GM19328 (cell line): ENCODE data around the gene ZFP3.
"Not testable (repeated sequence)": the region's sequence is repeated elsewhere in the genome, so short reads cannot be mapped to it uniquely, and the experiment has no call there.

Experiments
- ATAC-seq: cut with Tn5 transposase; IDR thresholded peaks from one replicate; pipeline ENCODE4 v1.9.1; 2021; ENCODE audit warnings: mild to moderate bottlenecking, moderate library complexity; ENCODE audit not compliant: unreplicated experiment

ZFP3 gene

DNA sequence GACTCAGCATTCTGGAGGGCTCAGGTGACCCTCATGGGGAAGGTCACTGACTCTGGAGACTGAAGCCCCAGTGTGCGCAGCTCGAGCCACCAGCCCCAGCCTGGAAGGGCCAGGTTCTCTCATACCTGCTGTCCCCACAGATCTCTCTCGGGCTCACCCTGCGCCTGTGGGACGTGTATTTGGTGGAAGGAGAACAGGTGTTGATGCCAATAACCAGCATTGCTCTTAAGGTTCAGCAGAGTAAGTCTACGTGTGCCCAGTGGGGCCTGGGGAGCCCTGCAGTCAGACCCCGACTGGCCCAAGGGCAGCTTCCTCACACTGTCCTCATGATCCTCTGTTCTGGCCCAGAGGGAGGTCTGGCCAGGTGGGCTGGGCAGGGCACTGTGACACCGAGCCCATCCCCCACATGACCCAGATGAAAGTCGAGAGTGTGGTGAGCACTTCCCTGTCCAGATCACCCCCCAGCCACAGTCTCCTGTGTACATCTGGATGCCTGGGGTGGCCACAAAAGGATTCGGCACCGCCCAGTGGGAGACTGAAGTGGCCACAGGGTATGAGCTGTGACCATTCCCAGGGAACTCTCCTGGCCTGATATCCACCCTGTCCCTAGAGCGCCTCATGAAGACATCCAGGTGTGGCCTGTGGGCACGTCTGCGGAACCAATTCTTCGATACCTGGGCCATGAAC lies 59.4 kb downstream of the ZFP3 start:
- ATAC-seq = not testable (repeated sequence)

DNA sequence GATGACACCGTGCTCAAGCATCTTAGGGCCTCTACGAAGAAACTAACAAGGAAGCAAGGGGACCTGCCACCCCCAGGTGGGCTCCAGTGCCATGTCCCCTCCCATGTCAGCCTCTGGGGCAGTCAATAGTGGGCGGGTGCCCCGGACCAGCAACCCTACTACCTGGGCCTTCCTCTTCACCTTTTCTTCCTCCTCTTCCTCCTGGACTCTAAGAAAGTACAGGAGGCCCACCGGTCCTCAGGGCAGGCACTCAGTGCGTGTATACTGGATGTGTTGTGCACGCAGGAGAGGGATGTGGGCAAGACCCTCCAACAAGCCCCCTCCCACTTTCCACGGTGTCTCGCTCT lies 59.9 kb downstream of the ZFP3 start:
- ATAC-seq = not testable (repeated sequence)

DNA sequence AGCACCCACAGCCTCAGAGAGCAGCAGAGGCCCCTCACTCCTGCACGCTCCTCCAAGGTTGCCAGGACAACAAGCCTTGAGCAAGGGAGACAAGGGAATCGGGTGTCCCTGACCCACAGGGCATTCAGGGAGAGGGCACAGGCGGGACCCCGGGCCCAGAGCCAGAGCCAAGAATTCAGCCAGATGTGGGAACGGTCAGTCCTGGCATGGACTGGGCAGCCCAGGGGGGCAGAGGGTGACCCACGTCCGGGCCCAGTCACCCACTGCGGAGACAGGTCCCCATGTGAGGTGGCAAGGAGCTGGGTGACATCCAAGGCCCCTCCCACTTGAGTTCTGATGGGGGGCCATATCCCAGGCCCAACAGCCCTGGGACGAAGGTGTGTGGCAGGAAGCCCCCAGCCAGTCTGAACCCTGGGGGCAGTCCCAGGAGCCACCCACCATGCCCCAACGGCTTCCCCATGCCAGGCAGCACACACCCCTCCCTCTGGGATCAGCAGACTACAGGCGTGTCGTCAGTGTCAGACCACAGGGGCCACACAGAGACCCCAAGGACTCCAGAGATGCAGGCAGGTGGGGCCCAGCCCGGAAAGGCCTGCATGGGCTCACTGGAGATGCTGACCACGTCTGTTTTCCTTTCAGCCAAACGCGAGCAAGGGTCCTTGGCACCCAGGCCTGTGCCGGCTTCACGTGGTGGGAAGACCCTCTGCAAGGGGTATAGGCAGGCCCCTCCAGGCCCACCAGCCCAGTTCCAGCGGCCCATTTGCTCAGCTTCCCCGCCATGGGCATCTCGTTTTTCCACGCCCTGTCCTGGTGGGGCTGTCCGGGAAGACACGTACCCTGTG lies 60.6 kb downstream of the ZFP3 start:
- no peak for ATAC-seq

DNA sequence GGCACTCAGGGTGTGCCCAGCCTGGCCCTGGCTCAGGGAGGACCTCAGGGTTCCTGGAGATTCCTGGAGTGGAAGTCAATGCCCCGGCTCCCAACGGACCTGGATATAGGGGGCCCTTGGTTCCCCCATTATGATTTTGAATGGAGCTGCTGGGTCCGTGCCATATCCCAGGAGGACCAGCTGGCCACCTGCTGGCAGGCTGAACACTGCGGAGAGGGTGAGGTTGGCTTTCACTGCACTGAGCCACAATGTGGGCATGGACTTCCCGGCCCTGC lies 61.1 kb downstream of the ZFP3 start:
- ATAC-seq = no peak

DNA sequence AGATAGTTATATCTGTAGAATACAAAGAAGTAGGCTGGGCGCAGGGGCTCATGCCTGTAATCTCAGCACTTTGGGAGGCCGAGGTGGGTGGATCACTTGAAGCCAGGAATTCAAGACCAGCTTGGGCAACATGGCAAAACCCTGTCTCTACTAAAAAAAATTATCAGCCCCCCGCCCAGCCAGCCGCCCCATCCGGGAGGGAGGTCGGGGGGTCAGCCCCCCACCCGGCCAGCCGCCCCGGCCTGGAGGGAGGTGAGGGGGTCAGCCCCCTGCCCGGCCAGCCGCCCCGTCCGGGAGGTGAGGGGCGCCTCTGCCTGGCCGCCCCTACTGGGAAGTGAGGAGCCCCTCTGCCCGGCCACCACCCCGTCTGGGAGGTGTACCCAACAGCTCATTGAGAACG lies 64.6 kb downstream of the ZFP3 start:
- ATAC-seq = not testable (repeated sequence)
